PC-3 (cell line): ENCODE results near the gene SYDE2. TPM values are rescaled to one million over a fixed set of nuclear protein-coding genes. Genes with fewer than 3 reads are reported as not detected.
"Not testable (repeated sequence)": the region's sequence is repeated elsewhere in the genome, so short reads cannot be mapped to it uniquely, and the experiment has no call there.

Experiments
- ATAC-seq: fragments of 200-7000 bp; cut with Tn5 transposase; 2 replicates; pipeline ENCODE4 v1.9.1; 2020; ENCODE audit warnings: mild to moderate bottlenecking, moderate library complexity
- BruUV-seq: library from RNA; stranded (reverse); fragments of 400-500 nt; replicated peaks from 2 replicates; lab custom pipeline; 2021; lab: Mats Ljungman, UMichigan
- CTCF ChIA-PET: fragments of 300-600 bp; sonication (Branson Sonifier 250); formaldehyde crosslinking; loops from one replicate; lab custom pipeline; 2022; ENCODE audit warnings: antibody characterized with exemption; lab: Charles Lee
- POLR2A ChIA-PET: fragments of 300-600 bp; sonication (Branson Sonifier 250); formaldehyde crosslinking; loops from one replicate; lab custom pipeline; 2022; ENCODE audit warnings: antibody characterized with exemption; ENCODE audit not compliant: unreplicated experiment; lab: Charles Lee
- DNase-seq: peaks from one replicate; pipeline ENCODE4 v3.0.0-alpha.2; 2015
- H2AFZ ChIP-seq: fragments of 300-600 bp; sonication (generic); 2 replicates; pipeline ENCODE4 v1.6.0; 2016; ENCODE audit warnings: antibody characterized with exemption, low read length
- H3F3A ChIP-seq: fragments of 300-600 bp; sonication (generic); one replicate; pipeline ENCODE4 v1.6.0; 2017; ENCODE audit warnings: antibody characterized with exemption, low read length, control low read depth, mild to moderate bottlenecking; ENCODE audit not compliant: unreplicated experiment
- H3K27ac ChIP-seq: fragments of 300-600 bp; sonication (generic); 2 replicates; pipeline ENCODE4 v1.5.1; 2016; ENCODE audit warnings: mild to moderate bottlenecking, low read length
- H3K27me3 ChIP-seq: fragments of 300-600 bp; sonication (generic); 2 replicates; pipeline ENCODE4 v1.6.1; 2016; ENCODE audit warnings: low read length, mixed read lengths
- H3K36me3 ChIP-seq: fragments of 300-600 bp; sonication (generic); 2 replicates; pipeline ENCODE4 v1.6.1; 2016; ENCODE audit warnings: low read depth, mixed run types, low read length, mixed read lengths
- H3K4me1 ChIP-seq: fragments of 300-600 bp; sonication (generic); 2 replicates; pipeline ENCODE4 v1.5.1; 2016; ENCODE audit warnings: low read length; ENCODE audit not compliant: insufficient read depth
- H3K4me2 ChIP-seq: fragments of 300-600 bp; sonication (generic); 2 replicates; pipeline ENCODE4 v1.6.0; 2016; ENCODE audit warnings: low read length
- H3K4me3 ChIP-seq: fragments of 300-600 bp; sonication (generic); 2 replicates; pipeline ENCODE4 v1.5.1; 2016; ENCODE audit warnings: mild to moderate bottlenecking, low read length, mixed read lengths
- H3K79me2 ChIP-seq: fragments of 300-600 bp; sonication (generic); 2 replicates; pipeline ENCODE4 v1.6.1; 2017; ENCODE audit warnings: low read length, mixed read lengths
- H3K9ac ChIP-seq: fragments of 300-600 bp; sonication (generic); 2 replicates; pipeline ENCODE4 v1.6.0; 2016; ENCODE audit warnings: mild to moderate bottlenecking, low read length
- H3K9me2 ChIP-seq: fragments of 300-600 bp; sonication (generic); replicated peaks from 2 replicates; pipeline ENCODE4 v1.6.1; 2016; ENCODE audit warnings: mixed run types, low read length, mixed read lengths
- H3K9me3 ChIP-seq: fragments of 300-600 bp; sonication (generic); 2 replicates; pipeline ENCODE4 v1.6.1; 2016; ENCODE audit warnings: low read length, mixed read lengths
- H4K20me1 ChIP-seq: fragments of 300-600 bp; sonication (generic); 2 replicates; pipeline ENCODE4 v1.6.1; 2016; ENCODE audit warnings: low read length, mixed read lengths
- CTCF ChIP-seq: fragments of 300-600 bp; sonication (generic); conservative IDR thresholded peaks from 2 replicates; pipeline ENCODE4 v1.5.1; 2017; ENCODE audit warnings: antibody characterized with exemption, low read depth, mild to moderate bottlenecking, low read length
- EZH2 ChIP-seq: fragments of 300-600 bp; sonication (generic); IDR thresholded peaks from one replicate; pipeline ENCODE4 v1.6.1; 2017; ENCODE audit warnings: antibody characterized with exemption, mild to moderate bottlenecking, low read length; ENCODE audit not compliant: unreplicated experiment
- EZH2phosphoT487 ChIP-seq: fragments of 300-600 bp; sonication (generic); IDR thresholded peaks from 2 replicates; pipeline ENCODE4 v1.6.1; 2018; ENCODE audit warnings: mild to moderate bottlenecking, antibody characterized with exemption, low read length, borderline replicate concordance
- intact Hi-C: fragments of 100-400 bp; cut with micrococcal nuclease; formaldehyde crosslinking; loops from 2 replicates; pipeline ENCODE4 v1.9.0; 2023
- total RNA-seq: library from RNA; depleted of rRNA; stranded (reverse); fragments of >200 nt; gene quantifications from 2 replicates; pipeline ENCODE4 v1.2.3, GENCODE V29; 2014

The SYDE2 gene
- total RNA-seq, 1 experiment from 2014 or later = 4.4 TPM

GRCh38 chr1:85149805-85150204, 51.0 kb downstream of the SYDE2 start:
- ChIA-PET POLR2A (no interaction called here), CTCF (no interaction called here)
- Histone ChIP-seq H3K27me3 (no peaks in the 10 kb centered on the region), H3K9me3 (no peaks in the 10 kb centered on the region), H3K4me3 (no peak overlapping the region), H2AFZ (no peak overlapping the region), H3K36me3 (no peaks in the 10 kb centered on the region), H3K4me1 (no peaks in the 10 kb centered on the region), H3K27ac (no peak overlapping the region), H3F3A (no peaks in the 10 kb centered on the region), H3K9ac (no peak overlapping the region), H3K4me2 (no peak overlapping the region), H3K79me2 (no peaks in the 10 kb centered on the region), H4K20me1 (no peaks in the 10 kb centered on the region), H3K9me2 (no peaks in the 10 kb centered on the region)
- TF ChIP-seq EZH2 (no peak), EZH2phosphoT487 (no peak), CTCF (no peak)
- intact Hi-C loops = no loop called here
- BruUV-seq = no TSS peak
- no peak for ATAC-seq
- no peak for DNase-seq

GRCh38 chr1:85148524-85149250, 52.1 kb downstream of the SYDE2 start:
- ATAC-seq = no peak
- no peaks in the 10 kb centered on the region for H3K27me3 ChIP-seq
- H3K9me2 ChIP-seq = no peaks in the 10 kb centered on the region
- H3K79me2 ChIP-seq = no peaks in the 10 kb centered on the region
- H3F3A ChIP-seq = no peaks in the 10 kb centered on the region
- intact Hi-C loops = no loop called here
- H2AFZ ChIP-seq = no peak overlapping the region
- H4K20me1 ChIP-seq = no peaks in the 10 kb centered on the region
- ChIA-PET CTCF (no interaction called here), POLR2A (no interaction called here)
- no peak overlapping the region for H3K4me3 ChIP-seq
- no TSS peak for BruUV-seq
- no peaks in the 10 kb centered on the region for H3K4me1 ChIP-seq
- no peak overlapping the region for H3K27ac ChIP-seq
- DNase-seq = no peak
- H3K36me3 ChIP-seq = no peaks in the 10 kb centered on the region
- no peak overlapping the region for H3K4me2 ChIP-seq
- H3K9ac ChIP-seq = no peak overlapping the region
- no peaks in the 10 kb centered on the region for H3K9me3 ChIP-seq
- no peak for TF ChIP-seq EZH2
- no peak for TF ChIP-seq CTCF
- TF ChIP-seq EZH2phosphoT487 = no peak

GRCh38 chr1:85146972-85147359, 53.9 kb downstream of the SYDE2 start:
- ATAC-seq = peak; percentile 42
- H3K4me2 ChIP-seq = peak overlapping the region; percentile 14; the same call in 1 of the 2 replicates
- peak; percentile 49 for DNase-seq
- TF ChIP-seq CTCF (peak; percentile 33; the same call in 1 of the 2 replicates), EZH2phosphoT487 (no peak)
- no peaks in the 10 kb centered on the region for H4K20me1 ChIP-seq
- H3K9ac ChIP-seq = no peak overlapping the region
- no peak overlapping the region for H2AFZ ChIP-seq
- H3K27me3 ChIP-seq = no peaks in the 10 kb centered on the region
- H3K9me3 ChIP-seq = no peaks in the 10 kb centered on the region
- no peaks in the 10 kb centered on the region for H3K79me2 ChIP-seq
- no peaks in the 10 kb centered on the region for H3K4me1 ChIP-seq
- H3K36me3 ChIP-seq = no peaks in the 10 kb centered on the region
- ChIA-PET POLR2A (no interaction called here), CTCF (no interaction called here)
- no TSS peak for BruUV-seq
- H3F3A ChIP-seq = no peaks in the 10 kb centered on the region
- H3K4me3 ChIP-seq = no peak overlapping the region
- no peaks in the 10 kb centered on the region for H3K9me2 ChIP-seq
- H3K27ac ChIP-seq = no peak overlapping the region
- intact Hi-C loops = no loop called here

GRCh38 chr1:85146298-85146971, 54.4 kb downstream of the SYDE2 start:
- ATAC-seq, H3K4me2 ChIP-seq, H3K4me1 ChIP-seq, H2AFZ ChIP-seq, H3K9ac ChIP-seq, intact Hi-C loops, H3K27me3 ChIP-seq, H4K20me1 ChIP-seq, H3F3A ChIP-seq, H3K9me2 ChIP-seq, POLR2A ChIA-PET, H3K9me3 ChIP-seq, H3K27ac ChIP-seq, H3K4me3 ChIP-seq, CTCF ChIA-PET, H3K79me2 ChIP-seq, H3K36me3 ChIP-seq, BruUV-seq: not testable (repeated sequence)
- DNase-seq = peak; percentile 28
